ENCODE measurements around the gene CDC25B.
A peak's percentile ranks its signal among the peaks of the same experiment; 100 is the strongest.

The CDC25B gene

DNA sequence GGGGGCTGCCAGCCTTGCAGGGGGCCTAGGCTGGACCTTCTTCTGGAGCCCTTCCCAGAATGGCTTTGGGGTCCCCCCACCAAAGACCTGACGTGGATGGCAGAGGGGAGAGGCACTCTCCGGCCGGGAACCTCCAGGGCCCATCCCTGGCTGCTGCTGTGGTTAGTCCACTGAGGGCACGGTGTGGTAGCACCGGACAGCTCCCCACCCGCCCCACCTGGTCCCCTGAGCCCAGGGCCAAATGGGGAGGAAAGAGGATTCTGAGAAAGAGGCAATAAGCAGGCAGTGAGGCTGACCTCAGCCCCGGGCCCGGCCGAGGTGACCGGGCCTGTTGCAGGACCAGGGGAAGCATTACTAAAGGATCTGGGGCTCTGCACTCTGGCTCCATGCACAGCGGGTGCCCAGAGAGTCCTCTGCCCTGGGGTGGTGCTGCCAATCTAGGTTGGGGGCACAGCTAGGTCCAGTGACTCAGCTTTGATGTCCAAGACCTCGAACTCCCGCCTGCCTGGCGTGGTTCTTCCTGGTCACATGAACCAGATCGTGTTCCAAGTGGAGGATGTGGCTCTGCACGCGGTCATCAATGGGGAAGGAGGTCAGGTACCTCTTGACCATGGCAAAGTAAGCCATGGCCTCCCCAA is 11.8 kb upstream of the CDC25B start:
- peaks cover 17% of the 10 kb centered on the region; the same call in 1 of the 2 replicates for H3K4me1 ChIP-seq (ENCODE audit: control insufficient read depth, insufficient read depth, low read length)
- no peaks in the 10 kb centered on the region for H3K9me3 ChIP-seq (ENCODE audit: control insufficient read depth, insufficient read depth, low read depth, low read length)
- ChIA-PET CTCF (interaction anchor here (0.6 to 10.3 kb wide), 5 partner anchors 10 to 132 kb away, joined by 3 to 142 read pairs (median 4); partner anchors contain the start of gene AP5S1), POLR2A (interaction anchor here (0.6 to 3.9 kb wide), 3 partner anchors 30 to 75 kb away, joined by 3 to 30 read pairs (median 6); partner anchors contain the start of gene AP5S1)
- peaks cover 0 to 21% of the 10 kb centered on the region in 2 experiments; a peak in 2 of 3 replicates for H3K36me3 ChIP-seq (ENCODE audit: control insufficient read depth in 2 of 2, insufficient read depth in 1 of 2, low read length in 2 of 2)
- H3K4me3 ChIP-seq (ENCODE audit: low read depth, low read length): no peak overlapping the region
- 0 out of 2 replicates have a peak overlapping the region, but pooled peaks have one; percentile 24 for H3K27ac ChIP-seq (ENCODE audit: extremely low read depth, low read depth, low read length)
- no peak for TF ChIP-seq BCL11B (tag by site-specific recombination; IDR thresholded peaks at IDR 0.05; ENCODE audit: low read depth)
- TF ChIP-seq ZBTB7A (tag by site-specific recombination; IDR thresholded peaks at IDR 0.05; ENCODE audit: low read depth): no peak
- TF ChIP-seq, protein P1, sequence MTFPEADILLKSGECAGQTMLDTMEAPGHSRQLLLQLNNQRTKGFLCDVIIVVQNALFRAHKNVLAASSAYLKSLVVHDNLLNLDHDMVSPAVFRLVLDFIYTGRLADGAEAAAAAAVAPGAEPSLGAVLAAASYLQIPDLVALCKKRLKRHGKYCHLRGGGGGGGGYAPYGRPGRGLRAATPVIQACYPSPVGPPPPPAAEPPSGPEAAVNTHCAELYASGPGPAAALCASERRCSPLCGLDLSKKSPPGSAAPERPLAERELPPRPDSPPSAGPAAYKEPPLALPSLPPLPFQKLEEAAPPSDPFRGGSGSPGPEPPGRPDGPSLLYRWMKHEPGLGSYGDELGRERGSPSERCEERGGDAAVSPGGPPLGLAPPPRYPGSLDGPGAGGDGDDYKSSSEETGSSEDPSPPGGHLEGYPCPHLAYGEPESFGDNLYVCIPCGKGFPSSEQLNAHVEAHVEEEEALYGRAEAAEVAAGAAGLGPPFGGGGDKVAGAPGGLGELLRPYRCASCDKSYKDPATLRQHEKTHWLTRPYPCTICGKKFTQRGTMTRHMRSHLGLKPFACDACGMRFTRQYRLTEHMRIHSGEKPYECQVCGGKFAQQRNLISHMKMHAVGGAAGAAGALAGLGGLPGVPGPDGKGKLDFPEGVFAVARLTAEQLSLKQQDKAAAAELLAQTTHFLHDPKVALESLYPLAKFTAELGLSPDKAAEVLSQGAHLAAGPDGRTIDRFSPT (tag by site-specific recombination; IDR thresholded peaks at IDR 0.05): peak; percentile 67
- no peak for TF ChIP-seq ZNF239 (tag by site-specific recombination; IDR thresholded peaks at IDR 0.05)
- no peak for TF ChIP-seq ZNF596 (tag by site-specific recombination; IDR thresholded peaks at IDR 0.05)
- TF ChIP-seq, protein P2, sequence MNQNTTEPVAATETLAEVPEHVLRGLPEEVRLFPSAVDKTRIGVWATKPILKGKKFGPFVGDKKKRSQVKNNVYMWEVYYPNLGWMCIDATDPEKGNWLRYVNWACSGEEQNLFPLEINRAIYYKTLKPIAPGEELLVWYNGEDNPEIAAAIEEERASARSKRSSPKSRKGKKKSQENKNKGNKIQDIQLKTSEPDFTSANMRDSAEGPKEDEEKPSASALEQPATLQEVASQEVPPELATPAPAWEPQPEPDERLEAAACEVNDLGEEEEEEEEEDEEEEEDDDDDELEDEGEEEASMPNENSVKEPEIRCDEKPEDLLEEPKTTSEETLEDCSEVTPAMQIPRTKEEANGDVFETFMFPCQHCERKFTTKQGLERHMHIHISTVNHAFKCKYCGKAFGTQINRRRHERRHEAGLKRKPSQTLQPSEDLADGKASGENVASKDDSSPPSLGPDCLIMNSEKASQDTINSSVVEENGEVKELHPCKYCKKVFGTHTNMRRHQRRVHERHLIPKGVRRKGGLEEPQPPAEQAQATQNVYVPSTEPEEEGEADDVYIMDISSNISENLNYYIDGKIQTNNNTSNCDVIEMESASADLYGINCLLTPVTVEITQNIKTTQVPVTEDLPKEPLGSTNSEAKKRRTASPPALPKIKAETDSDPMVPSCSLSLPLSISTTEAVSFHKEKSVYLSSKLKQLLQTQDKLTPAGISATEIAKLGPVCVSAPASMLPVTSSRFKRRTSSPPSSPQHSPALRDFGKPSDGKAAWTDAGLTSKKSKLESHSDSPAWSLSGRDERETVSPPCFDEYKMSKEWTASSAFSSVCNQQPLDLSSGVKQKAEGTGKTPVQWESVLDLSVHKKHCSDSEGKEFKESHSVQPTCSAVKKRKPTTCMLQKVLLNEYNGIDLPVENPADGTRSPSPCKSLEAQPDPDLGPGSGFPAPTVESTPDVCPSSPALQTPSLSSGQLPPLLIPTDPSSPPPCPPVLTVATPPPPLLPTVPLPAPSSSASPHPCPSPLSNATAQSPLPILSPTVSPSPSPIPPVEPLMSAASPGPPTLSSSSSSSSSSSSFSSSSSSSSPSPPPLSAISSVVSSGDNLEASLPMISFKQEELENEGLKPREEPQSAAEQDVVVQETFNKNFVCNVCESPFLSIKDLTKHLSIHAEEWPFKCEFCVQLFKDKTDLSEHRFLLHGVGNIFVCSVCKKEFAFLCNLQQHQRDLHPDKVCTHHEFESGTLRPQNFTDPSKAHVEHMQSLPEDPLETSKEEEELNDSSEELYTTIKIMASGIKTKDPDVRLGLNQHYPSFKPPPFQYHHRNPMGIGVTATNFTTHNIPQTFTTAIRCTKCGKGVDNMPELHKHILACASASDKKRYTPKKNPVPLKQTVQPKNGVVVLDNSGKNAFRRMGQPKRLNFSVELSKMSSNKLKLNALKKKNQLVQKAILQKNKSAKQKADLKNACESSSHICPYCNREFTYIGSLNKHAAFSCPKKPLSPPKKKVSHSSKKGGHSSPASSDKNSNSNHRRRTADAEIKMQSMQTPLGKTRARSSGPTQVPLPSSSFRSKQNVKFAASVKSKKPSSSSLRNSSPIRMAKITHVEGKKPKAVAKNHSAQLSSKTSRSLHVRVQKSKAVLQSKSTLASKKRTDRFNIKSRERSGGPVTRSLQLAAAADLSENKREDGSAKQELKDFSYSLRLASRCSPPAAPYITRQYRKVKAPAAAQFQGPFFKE (tag by site-specific recombination; IDR thresholded peaks at IDR 0.05; ENCODE audit: borderline replicate concordance): no peak
- no peak for TF ChIP-seq ZSCAN18 (tag by site-specific recombination; IDR thresholded peaks at IDR 0.05)
- TF ChIP-seq ZNF292 (tag by site-specific recombination; IDR thresholded peaks at IDR 0.05; ENCODE audit: borderline replicate concordance, low read depth): no peak
- no peak for TF ChIP-seq ZNF311 (tag by site-specific recombination; IDR thresholded peaks at IDR 0.05; ENCODE audit: borderline replicate concordance)
- TF ChIP-seq, protein P3, sequence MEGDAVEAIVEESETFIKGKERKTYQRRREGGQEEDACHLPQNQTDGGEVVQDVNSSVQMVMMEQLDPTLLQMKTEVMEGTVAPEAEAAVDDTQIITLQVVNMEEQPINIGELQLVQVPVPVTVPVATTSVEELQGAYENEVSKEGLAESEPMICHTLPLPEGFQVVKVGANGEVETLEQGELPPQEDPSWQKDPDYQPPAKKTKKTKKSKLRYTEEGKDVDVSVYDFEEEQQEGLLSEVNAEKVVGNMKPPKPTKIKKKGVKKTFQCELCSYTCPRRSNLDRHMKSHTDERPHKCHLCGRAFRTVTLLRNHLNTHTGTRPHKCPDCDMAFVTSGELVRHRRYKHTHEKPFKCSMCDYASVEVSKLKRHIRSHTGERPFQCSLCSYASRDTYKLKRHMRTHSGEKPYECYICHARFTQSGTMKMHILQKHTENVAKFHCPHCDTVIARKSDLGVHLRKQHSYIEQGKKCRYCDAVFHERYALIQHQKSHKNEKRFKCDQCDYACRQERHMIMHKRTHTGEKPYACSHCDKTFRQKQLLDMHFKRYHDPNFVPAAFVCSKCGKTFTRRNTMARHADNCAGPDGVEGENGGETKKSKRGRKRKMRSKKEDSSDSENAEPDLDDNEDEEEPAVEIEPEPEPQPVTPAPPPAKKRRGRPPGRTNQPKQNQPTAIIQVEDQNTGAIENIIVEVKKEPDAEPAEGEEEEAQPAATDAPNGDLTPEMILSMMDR (tag by site-specific recombination; IDR thresholded peaks at IDR 0.05): no peak
- no peak for TF ChIP-seq ZNF521 (tag by site-specific recombination; IDR thresholded peaks at IDR 0.05)
- peak; percentile 78 for TF ChIP-seq REST (tag by site-specific recombination; IDR thresholded peaks at IDR 0.05)
- no peak for TF ChIP-seq ZNF433 (tag by site-specific recombination; IDR thresholded peaks at IDR 0.05; ENCODE audit: low read depth)
- no peak for TF ChIP-seq ZFP37 (tag by site-specific recombination; IDR thresholded peaks at IDR 0.05)
- no peak for TF ChIP-seq ZNF398 (tag by site-specific recombination; IDR thresholded peaks at IDR 0.05)
- no peak for TF ChIP-seq ZNF514 (tag by site-specific recombination; IDR thresholded peaks at IDR 0.05)
- TF ChIP-seq ZNF488 (tag by site-specific recombination; IDR thresholded peaks at IDR 0.05): no peak

All from HEK293 (cell line).